Measurements from ENCODE around the gene KIF5C.

The KIF5C gene

GRCh38 chr2:148922776-148923475, 47.9 kb downstream of the KIF5C start:
- DNase-seq = no peak

- DNase-seq = no peak
Observed at GRCh38 chr2:148924514-148925178, 49.6 kb downstream of the KIF5C start.

DNA sequence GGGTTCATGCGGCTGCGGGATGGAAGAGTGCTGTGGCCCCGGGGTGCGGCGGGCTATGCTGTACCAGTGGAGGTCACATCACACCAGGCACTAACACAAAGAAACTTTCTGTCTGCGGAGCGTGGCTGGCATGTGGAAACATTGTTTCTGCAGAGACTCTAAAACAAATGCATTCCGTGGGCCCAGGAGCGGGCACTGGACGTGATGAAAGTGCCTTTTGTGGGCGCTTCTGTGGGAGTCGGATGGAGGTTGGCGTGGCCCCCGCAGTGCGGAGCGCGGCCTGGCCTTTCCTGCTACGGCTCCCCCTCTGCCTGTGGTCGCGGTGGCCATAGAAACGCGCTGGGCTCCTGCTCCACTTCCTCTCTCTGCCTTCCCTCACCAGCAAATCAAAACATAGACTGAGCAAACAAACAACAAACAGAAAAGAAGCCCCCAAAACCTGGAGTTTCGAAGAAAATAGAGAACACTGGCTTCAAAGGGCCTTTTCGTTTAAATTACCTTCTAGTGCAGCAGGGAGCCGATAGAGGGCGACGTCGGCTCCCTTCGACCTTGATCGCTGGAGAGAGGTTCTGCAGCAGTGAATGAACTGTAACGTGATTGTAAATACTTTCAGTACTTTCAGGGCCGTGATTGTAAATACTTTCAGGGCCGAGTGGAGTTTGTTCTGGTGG, 51.4 kb downstream of the KIF5C start:
- DNase-seq = peak in 52 of 56 donors; percentile 11 to 86 (median 60)

GRCh38 chr2:148926981-148927401, 52.0 kb downstream of the KIF5C start:
- DNase-seq = peak in 2 of 56 donors; percentile 12 to 54

DNA sequence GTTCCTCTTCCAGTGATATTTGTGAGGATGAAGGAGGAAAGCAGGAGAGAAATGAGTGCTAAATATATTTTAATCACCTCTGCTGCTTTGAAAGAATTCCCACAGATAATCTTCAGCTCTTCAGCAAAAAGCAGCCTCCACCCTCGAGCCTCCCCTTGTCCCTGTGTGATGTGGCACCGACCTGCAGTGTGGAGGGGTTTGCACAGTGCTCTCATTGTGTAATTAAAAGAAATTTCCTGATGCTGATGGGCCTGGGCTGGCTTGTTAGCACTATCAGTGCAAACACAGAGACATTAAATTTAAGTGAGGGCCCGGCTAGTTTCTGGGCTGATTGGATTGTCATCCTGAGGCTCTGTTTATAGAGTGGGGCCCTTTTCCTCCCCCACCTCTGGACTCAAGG, 53.4 kb downstream of the KIF5C start:
- peak in 5 of 56 donors; percentile 9 to 21 (median 11) for DNase-seq

DNA sequence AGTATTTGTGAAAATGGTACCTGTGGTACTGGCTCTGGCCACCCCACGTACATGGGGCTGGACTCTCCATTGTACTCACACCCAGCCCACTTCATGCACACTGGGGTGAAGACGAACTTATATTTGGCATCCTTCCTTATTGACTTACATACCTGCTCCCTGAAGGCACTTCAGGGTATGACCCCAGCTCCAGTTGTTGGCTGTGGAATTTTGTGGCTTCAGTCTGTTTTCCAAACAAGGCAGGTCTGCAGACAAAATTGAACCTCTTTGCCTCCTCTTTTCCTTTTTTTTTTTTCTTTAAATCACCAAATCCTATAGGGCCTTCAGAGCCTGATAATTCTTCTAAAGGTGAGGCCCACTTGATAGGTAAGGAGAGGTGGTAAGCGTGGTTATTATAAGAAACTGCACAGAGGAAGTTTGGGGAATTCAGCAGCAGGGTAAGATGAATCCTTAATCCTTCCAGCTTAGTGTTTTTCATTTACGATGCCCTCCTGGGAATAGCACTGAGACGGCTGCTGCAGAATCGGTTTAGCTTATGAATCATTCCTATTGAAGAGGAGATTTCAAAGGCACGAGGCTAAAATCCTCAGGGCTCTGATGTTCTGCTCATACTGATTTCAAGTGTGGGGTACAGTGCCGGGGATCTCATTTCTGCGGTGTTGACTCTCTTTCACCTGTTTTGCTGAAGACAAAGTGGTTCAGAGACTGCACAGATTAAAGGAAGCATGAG, 55.2 kb downstream of the KIF5C start:
- DNase-seq = peak in 1 of 56 donors; percentile 16

GRCh38 chr2:148932536-148932935, 57.5 kb downstream of the KIF5C start:
- peak in 14 of 56 donors; percentile 8 to 46 (median 24) for DNase-seq

DNA sequence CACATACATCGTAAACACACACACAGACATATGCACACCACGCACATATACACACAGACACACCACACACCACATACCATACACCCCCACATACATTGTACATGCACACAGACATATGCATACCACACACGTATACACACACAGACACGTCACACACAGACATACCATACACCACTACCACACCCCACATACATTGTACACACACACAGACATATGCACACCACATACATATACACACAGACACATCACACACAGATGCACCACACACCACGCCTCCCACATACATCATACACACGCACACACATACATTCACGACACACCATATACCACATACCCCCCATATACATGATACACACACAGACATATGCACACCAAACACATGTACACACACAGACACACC, 58.4 kb downstream of the KIF5C start:
- DNase-seq = no peak

DNA sequence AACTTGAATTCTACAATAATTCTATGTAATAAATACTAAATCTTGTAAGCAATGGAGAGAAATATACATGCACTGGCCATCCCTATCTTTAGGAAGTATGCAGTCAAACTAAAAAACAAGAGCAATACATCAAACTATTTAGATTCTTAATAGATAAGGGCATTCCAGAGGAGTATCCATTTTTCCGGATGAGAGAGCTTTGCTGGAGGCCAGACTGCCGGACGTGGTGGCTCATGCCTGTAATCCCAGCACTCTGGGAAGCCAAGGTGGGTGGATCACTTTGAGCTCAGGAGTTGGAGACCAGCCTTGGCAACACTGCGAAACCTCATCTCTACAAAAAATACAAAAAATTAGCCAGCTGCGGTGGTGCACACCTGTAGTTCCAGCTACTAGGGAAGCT, 60.8 kb downstream of the KIF5C start:
- DNase-seq = no peak

DNA sequence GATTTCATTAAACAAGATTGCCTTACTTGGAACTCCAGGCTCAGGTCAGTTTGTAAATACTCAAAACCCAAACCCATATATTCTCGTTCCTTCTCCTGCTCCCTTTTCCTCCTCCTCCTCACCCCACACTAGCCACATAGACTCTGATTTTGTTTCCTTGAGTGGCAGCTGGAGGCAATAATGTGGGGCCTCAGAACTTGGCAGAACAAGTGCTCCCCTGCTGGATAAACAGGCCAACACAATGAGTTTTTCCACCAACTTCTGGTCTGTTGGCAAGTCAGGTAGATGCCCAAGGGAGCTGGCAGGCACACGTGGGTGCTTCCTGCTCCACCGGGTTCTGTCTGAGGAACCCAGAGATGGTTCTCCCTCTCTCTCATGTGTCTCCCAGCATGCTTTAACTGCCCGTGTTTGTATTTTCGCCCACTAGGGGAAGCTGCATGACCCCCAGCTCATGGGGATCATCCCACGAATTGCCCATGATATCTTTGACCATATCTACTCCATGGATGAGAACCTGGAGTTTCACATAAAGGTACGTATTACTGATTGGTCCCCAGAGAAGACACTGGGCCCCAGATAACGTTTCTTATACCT, 61.9 kb downstream of the KIF5C start:
- peak in 1 of 56 donors; percentile 12 for DNase-seq

- DNase-seq = no peak
Observed at GRCh38 chr2:148939271-148939670, 64.2 kb downstream of the KIF5C start.

- no peak for DNase-seq
Observed at GRCh38 chr2:148943097-148943496, 68.1 kb downstream of the KIF5C start.

- DNase-seq = no peak
Observed at GRCh38 chr2:148944536-148944935, 69.5 kb downstream of the KIF5C start.

DNA sequence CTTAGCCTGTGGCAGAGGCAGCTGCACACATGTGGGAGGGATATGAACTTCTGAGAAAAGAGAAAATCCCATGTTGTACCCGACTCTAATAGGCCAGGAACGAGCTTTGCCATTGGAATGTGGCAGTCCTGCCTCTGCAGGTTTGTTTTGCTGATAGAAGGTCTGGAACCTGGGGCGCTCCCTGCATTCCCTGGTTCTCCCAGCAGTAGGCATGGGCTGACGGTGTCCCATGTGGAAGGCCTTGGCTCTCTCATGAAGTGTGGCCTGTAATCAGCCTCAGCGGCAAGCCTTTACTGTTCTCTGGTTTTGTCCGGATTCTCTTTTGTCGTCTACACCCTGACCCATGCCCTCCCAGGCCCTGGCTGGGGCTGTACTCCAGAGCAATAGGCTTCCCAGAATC, 72.3 kb downstream of the KIF5C start:
- no peak for DNase-seq

- DNase-seq = no peak
Observed at GRCh38 chr2:148948868-148949267, 73.8 kb downstream of the KIF5C start.

DNA sequence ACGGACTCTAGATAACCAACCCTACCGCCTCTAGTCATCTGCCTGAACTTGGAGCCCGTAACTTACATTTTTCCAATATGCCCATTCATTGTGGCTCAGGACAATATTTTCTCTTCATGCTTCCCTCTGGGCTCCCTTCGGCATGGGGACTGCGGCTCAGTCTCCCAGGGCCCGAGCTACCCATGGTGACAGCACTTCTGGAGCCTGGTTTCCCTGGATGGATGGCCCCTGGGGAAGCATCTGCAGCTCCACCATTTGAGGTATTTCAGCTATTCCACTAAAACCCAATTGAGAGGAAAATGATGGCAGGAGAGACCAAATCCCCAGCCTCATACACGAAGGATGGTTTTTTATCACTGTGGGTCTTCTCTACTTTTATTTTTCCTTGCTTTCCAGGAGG, 74.3 kb downstream of the KIF5C start:
- DNase-seq = no peak

DNA sequence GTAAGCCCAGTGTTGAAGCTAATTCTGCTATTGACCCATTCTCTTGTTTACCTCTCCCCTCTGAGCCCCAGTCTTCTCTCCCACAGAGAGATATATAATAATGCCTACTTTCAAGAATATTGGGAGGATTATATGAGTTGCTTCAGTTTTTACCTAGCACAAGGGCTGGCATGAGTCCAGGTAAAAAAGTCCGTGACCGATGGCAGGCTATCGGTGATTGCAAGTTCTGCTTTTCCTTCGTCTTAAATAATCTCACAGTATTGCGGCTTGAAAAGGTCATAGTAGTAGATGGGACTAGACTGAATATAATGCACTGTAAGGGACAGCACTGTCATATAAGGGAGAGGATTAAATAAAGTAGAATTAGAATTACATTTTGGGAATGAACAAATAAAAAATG, 77.6 kb downstream of the KIF5C start:
- DNase-seq = no peak

- no peak for DNase-seq
Observed at GRCh38 chr2:148953426-148953825, 78.4 kb downstream of the KIF5C start.

DNA sequence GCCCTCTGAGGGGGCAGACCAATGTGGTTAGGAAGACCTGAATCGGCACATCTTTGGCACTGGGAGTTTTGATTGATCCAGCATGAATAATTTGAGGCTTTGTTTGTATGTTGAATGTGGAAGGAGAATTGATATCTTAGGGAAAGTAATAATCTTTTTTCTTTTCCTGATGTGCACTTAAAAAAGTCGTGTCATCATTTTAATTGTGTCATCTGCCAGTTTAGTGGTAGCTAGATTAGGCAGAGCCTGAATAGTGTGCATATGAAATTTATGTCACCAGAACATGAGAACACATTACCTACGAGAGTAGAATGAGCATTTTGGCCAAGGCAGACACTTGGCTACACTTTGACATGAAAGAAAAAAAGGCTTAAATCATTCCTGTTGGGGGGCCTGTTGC, 79.5 kb downstream of the KIF5C start:
- no peak for DNase-seq

- no peak for DNase-seq
Observed at GRCh38 chr2:148955798-148956197, 80.8 kb downstream of the KIF5C start.

DNA sequence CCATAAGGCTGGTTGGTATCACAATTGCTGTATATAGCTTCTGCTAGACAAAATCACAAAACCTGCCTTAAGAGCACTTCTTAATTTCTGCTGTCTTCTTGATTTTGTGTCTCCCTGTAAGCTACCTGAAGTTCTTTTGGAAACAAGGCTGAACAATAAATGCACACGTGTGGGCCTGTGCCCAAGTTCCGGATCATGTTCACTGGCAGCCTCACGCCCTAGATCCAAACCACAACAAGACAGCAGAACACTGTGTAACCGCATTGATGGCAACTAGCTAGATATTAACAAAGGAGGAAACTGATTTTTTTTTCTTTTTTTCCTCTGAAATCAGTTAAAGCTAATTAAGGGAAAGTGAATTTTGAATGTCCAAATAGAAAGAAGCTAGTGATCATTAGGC, 82.0 kb downstream of the KIF5C start:
- DNase-seq = no peak
